ENCODE measurements around the gene GPHB5.
A peak's percentile ranks its signal among the peaks of the same experiment; 100 is the strongest.

The GPHB5 gene

GRCh38 chr14:63342371-63342770, 23.6 kb upstream of the GPHB5 start:
- Histone ChIP-seq H2AK5ac (ENCODE audit: low read depth, low read length) (no peak overlapping the region), H2BK5ac (ENCODE audit: low read length) (no peak overlapping the region), H2AFZ (ENCODE audit: low read length) (peak overlapping the region; percentile 45), H3K79me1 (ENCODE audit: low read depth, low read length) (no peaks in the 10 kb centered on the region), H3K18ac (ENCODE audit: low read length) (no peak overlapping the region), H4K91ac (ENCODE audit: low read depth, low read length, poor library complexity) (no peak overlapping the region), H3K27ac (replicated peaks; ENCODE audit: low read length) (no peak overlapping the region), H3K23ac (ENCODE audit: low read depth, low read length, poor library complexity) (no peak overlapping the region), H3K4me3 (ENCODE audit: low read length in 2 of 2) (no peak overlapping the region), H3K27me3 (ENCODE audit: control insufficient read depth in 3 of 3, insufficient read depth in 3 of 3, low read depth in 1 of 3, low read length in 3 of 3) (no peaks in the 10 kb centered on the region), H3K36me3 (replicated peaks in 1 of 2; ENCODE audit: control insufficient read depth in 2 of 2, insufficient read depth in 2 of 2, low read length in 2 of 2) (no peaks in the 10 kb centered on the region), H3K4me2 (ENCODE audit: insufficient read depth, low read length, poor library complexity, severe bottlenecking) (no peak overlapping the region), H3K14ac (ENCODE audit: low read length) (no peak overlapping the region), H3K9ac (ENCODE audit: low read depth, low read length, poor library complexity) (no peak overlapping the region), H2BK15ac (ENCODE audit: low read length) (no peak overlapping the region), H3K4ac (ENCODE audit: low read length) (no peak overlapping the region), H3K4me1 (ENCODE audit: control insufficient read depth in 2 of 2, insufficient read depth in 1 of 2, low read depth in 1 of 2, low read length in 2 of 2) (peaks cover 0 to 5% of the 10 kb centered on the region in 2 donors), H3K9me3 (replicated peaks in 1 of 2; ENCODE audit: control insufficient read depth in 2 of 2, insufficient read depth in 1 of 2, low read depth in 1 of 2, low read length in 2 of 2) (peaks cover 0 to 2% of the 10 kb centered on the region in 2 donors), H2BK120ac (ENCODE audit: low read depth, low read length) (no peak overlapping the region), H2BK12ac (ENCODE audit: low read length) (no peak overlapping the region), H4K8ac (ENCODE audit: low read depth, low read length) (no peak overlapping the region)
- no peak for DNase-seq (ENCODE audit: low spot score)
- WGBS, 2 donors (ENCODE audit: extremely low coverage in 2 of 2, insufficient read length in 2 of 2, insufficient replicate concordance in 1 of 2), result no CpG with 5 or more reads among the region's 7 CpGs

- Histone ChIP-seq H2AFZ (ENCODE audit: low read length) (no peak overlapping the region), H3K4me1 (ENCODE audit: control insufficient read depth in 2 of 2, insufficient read depth in 1 of 2, low read depth in 1 of 2, low read length in 2 of 2) (no peaks in the 10 kb centered on the region), H3K36me3 (replicated peaks in 1 of 2; ENCODE audit: control insufficient read depth in 2 of 2, insufficient read depth in 2 of 2, low read length in 2 of 2) (no peaks in the 10 kb centered on the region), H3K9me3 (replicated peaks in 1 of 2; ENCODE audit: control insufficient read depth in 2 of 2, insufficient read depth in 1 of 2, low read depth in 1 of 2, low read length in 2 of 2) (peaks cover 0 to 1% of the 10 kb centered on the region in 2 donors), H3K4me2 (ENCODE audit: insufficient read depth, low read length, poor library complexity, severe bottlenecking) (no peak overlapping the region), H2BK15ac (ENCODE audit: low read length) (no peak overlapping the region), H4K91ac (ENCODE audit: low read depth, low read length, poor library complexity) (no peak overlapping the region), H3K27me3 (ENCODE audit: control insufficient read depth in 3 of 3, insufficient read depth in 3 of 3, low read depth in 1 of 3, low read length in 3 of 3) (no peaks in the 10 kb centered on the region), H2BK120ac (ENCODE audit: low read depth, low read length) (no peak overlapping the region), H3K14ac (ENCODE audit: low read length) (no peak overlapping the region), H3K79me1 (ENCODE audit: low read depth, low read length) (no peaks in the 10 kb centered on the region), H4K8ac (ENCODE audit: low read depth, low read length) (no peak overlapping the region), H2BK5ac (ENCODE audit: low read length) (no peak overlapping the region), H3K18ac (ENCODE audit: low read length) (no peak overlapping the region), H2AK5ac (ENCODE audit: low read depth, low read length) (no peak overlapping the region), H3K4ac (ENCODE audit: low read length) (no peak overlapping the region), H3K9ac (ENCODE audit: low read depth, low read length, poor library complexity) (no peak overlapping the region), H3K4me3 (ENCODE audit: low read length in 2 of 2) (no peak overlapping the region), H3K23ac (ENCODE audit: low read depth, low read length, poor library complexity) (no peak overlapping the region), H2BK12ac (ENCODE audit: low read length) (no peak overlapping the region), H3K27ac (replicated peaks; ENCODE audit: low read length) (no peak overlapping the region)
- WGBS, 2 donors (ENCODE audit: extremely low coverage in 2 of 2, insufficient read length in 2 of 2, insufficient replicate concordance in 1 of 2), result no CpG with 5 or more reads among the region's 6 CpGs
- no peak for DNase-seq (ENCODE audit: low spot score)
These were observed 10.3 kb upstream of the GPHB5 start for GRCh38 chr14:63328787-63329737.

GRCh38 chr14:63326840-63327239, 8.1 kb upstream of the GPHB5 start:
- DNase-seq (ENCODE audit: low spot score), result no peak
- Histone ChIP-seq H3K79me1 (ENCODE audit: low read depth, low read length) (no peaks in the 10 kb centered on the region), H3K18ac (ENCODE audit: low read length) (no peak overlapping the region), H3K14ac (ENCODE audit: low read length) (no peak overlapping the region), H3K4me1 (ENCODE audit: control insufficient read depth in 2 of 2, insufficient read depth in 1 of 2, low read depth in 1 of 2, low read length in 2 of 2) (peaks cover 0 to 8% of the 10 kb centered on the region in 2 donors), H3K4me2 (ENCODE audit: insufficient read depth, low read length, poor library complexity, severe bottlenecking) (no peak overlapping the region), H3K36me3 (replicated peaks in 1 of 2; ENCODE audit: control insufficient read depth in 2 of 2, insufficient read depth in 2 of 2, low read length in 2 of 2) (no peaks in the 10 kb centered on the region), H2AFZ (ENCODE audit: low read length) (no peak overlapping the region), H3K4ac (ENCODE audit: low read length) (no peak overlapping the region), H3K27me3 (ENCODE audit: control insufficient read depth in 3 of 3, insufficient read depth in 3 of 3, low read depth in 1 of 3, low read length in 3 of 3) (no peaks in the 10 kb centered on the region), H2BK5ac (ENCODE audit: low read length) (no peak overlapping the region), H2BK120ac (ENCODE audit: low read depth, low read length) (no peak overlapping the region), H4K8ac (ENCODE audit: low read depth, low read length) (no peak overlapping the region), H2AK5ac (ENCODE audit: low read depth, low read length) (no peak overlapping the region), H2BK15ac (ENCODE audit: low read length) (no peak overlapping the region), H3K4me3 (ENCODE audit: low read length in 2 of 2) (no peak overlapping the region), H3K9me3 (replicated peaks in 1 of 2; ENCODE audit: control insufficient read depth in 2 of 2, insufficient read depth in 1 of 2, low read depth in 1 of 2, low read length in 2 of 2) (peaks cover 0 to under 1% of the 10 kb centered on the region in 2 donors), H4K91ac (ENCODE audit: low read depth, low read length, poor library complexity) (no peak overlapping the region), H3K23ac (ENCODE audit: low read depth, low read length, poor library complexity) (no peak overlapping the region), H3K27ac (replicated peaks; ENCODE audit: low read length) (no peak overlapping the region), H2BK12ac (ENCODE audit: low read length) (no peak overlapping the region), H3K9ac (ENCODE audit: low read depth, low read length, poor library complexity) (no peak overlapping the region)
- WGBS, 2 donors (ENCODE audit: extremely low coverage in 2 of 2, insufficient read length in 2 of 2, insufficient replicate concordance in 1 of 2), result no CpG with 5 or more reads among the region's 5 CpGs

- Histone ChIP-seq H3K4me3 (ENCODE audit: low read length in 2 of 2) (no peak overlapping the region), H3K4ac (ENCODE audit: low read length) (no peak overlapping the region), H4K8ac (ENCODE audit: low read depth, low read length) (no peak overlapping the region), H3K14ac (ENCODE audit: low read length) (no peak overlapping the region), H3K18ac (ENCODE audit: low read length) (no peak overlapping the region), H3K36me3 (replicated peaks in 1 of 2; ENCODE audit: control insufficient read depth in 2 of 2, insufficient read depth in 2 of 2, low read length in 2 of 2) (no peaks in the 10 kb centered on the region), H2BK120ac (ENCODE audit: low read depth, low read length) (no peak overlapping the region), H2BK15ac (ENCODE audit: low read length) (no peak overlapping the region), H2AFZ (ENCODE audit: low read length) (no peak overlapping the region), H2BK12ac (ENCODE audit: low read length) (no peak overlapping the region), H2BK5ac (ENCODE audit: low read length) (no peak overlapping the region), H4K91ac (ENCODE audit: low read depth, low read length, poor library complexity) (no peak overlapping the region), H3K27ac (replicated peaks; ENCODE audit: low read length) (no peak overlapping the region), H3K4me1 (ENCODE audit: control insufficient read depth in 2 of 2, insufficient read depth in 1 of 2, low read depth in 1 of 2, low read length in 2 of 2) (peaks cover 0 to 8% of the 10 kb centered on the region in 2 donors), H3K9ac (ENCODE audit: low read depth, low read length, poor library complexity) (no peak overlapping the region), H3K79me1 (ENCODE audit: low read depth, low read length) (no peaks in the 10 kb centered on the region), H3K27me3 (ENCODE audit: control insufficient read depth in 3 of 3, insufficient read depth in 3 of 3, low read depth in 1 of 3, low read length in 3 of 3) (no peaks in the 10 kb centered on the region), H3K9me3 (replicated peaks in 1 of 2; ENCODE audit: control insufficient read depth in 2 of 2, insufficient read depth in 1 of 2, low read depth in 1 of 2, low read length in 2 of 2) (no peaks in the 10 kb centered on the region), H3K23ac (ENCODE audit: low read depth, low read length, poor library complexity) (no peak overlapping the region), H2AK5ac (ENCODE audit: low read depth, low read length) (no peak overlapping the region), H3K4me2 (ENCODE audit: insufficient read depth, low read length, poor library complexity, severe bottlenecking) (no peak overlapping the region)
- no CpG with 5 or more reads among the region's 9 CpGs for WGBS, 2 donors (ENCODE audit: extremely low coverage in 2 of 2, insufficient read length in 2 of 2, insufficient replicate concordance in 1 of 2)
- no peak for DNase-seq (ENCODE audit: low spot score)
These were observed 4.3 kb upstream of the GPHB5 start for GRCh38 chr14:63322897-63323573.
